Vagina (tissue), 2 donors: ENCODE results near the gene CAPN3.

ENCODE experiments used
- POLR2A ChIP-seq, 2 donors: fragments of 450-650 bp; IDR thresholded peaks; one replicate each; pipeline ENCODE4 v1.6.1; 2017; ENCODE audit warnings: antibody characterized with exemption in 2 of 2, mild to moderate bottlenecking in 2 of 2, moderate library complexity in 2 of 2
- POLR2AphosphoS5 ChIP-seq, 2 donors: sonication (generic); formaldehyde crosslinking; IDR thresholded peaks; one replicate each; pipeline ENCODE4 v1.9.0; 2017; ENCODE audit warnings: antibody characterized with exemption in 2 of 2, mild to moderate bottlenecking in 2 of 2, low read depth in 1 of 2; ENCODE audit not compliant: insufficient read depth in 1 of 2

GRCh38 chr15:42395838-42396237 is 36.5 kb downstream of the CAPN3 start:
- no peak for TF ChIP-seq POLR2A (IDR thresholded peaks at IDR 0.05)
- TF ChIP-seq POLR2AphosphoS5 (IDR thresholded peaks at IDR 0.05; ENCODE audit: insufficient read depth in 1 of 2, low read depth in 1 of 2), result no peak
